Naive B cell (primary cell): ENCODE results near the gene DCAF4L1. TPM values are rescaled to one million over a fixed set of nuclear protein-coding genes. Genes with fewer than 3 reads are reported as not detected.

Experiments
- ATAC-seq, 2 donors: fragments of 150-1000 bp; cut with Tn5 transposase; 2 replicates each; pipeline ENCODE4 v1.10.0; 2021; ENCODE audit warnings: low read depth in 2 of 2, mild to moderate bottlenecking in 2 of 2, moderate library complexity in 2 of 2
- DNase-seq: peaks from one replicate; pipeline ENCODE4 v3.0.0; 2022
- H3K27ac Mint-ChIP-seq, 6 donors: one replicate each; pipeline ENCODE4 v1.8.0; 2020 to 2022; ENCODE audit warnings: mild to moderate bottlenecking in 6 of 6, mixed read lengths in 6 of 6, moderate library complexity in 5 of 6, inconsistent platforms in 2 of 6
- H3K27me3 Mint-ChIP-seq, 3 donors: one replicate each; pipeline ENCODE4 v1.8.0; 2021 to 2022; ENCODE audit warnings: mixed read lengths in 3 of 3, mild to moderate bottlenecking in 1 of 3
- H3K36me3 Mint-ChIP-seq, 2 donors: one replicate each; pipeline ENCODE4 v1.8.0; 2020 to 2022; ENCODE audit warnings: mixed read lengths in 2 of 2, inconsistent platforms in 1 of 2, mild to moderate bottlenecking in 1 of 2
- H3K4me1 Mint-ChIP-seq, 3 donors: one replicate each; pipeline ENCODE4 v1.8.0; 2020 to 2022; ENCODE audit warnings: mixed read lengths in 3 of 3, inconsistent platforms in 1 of 3, mild to moderate bottlenecking in 1 of 3, moderate library complexity in 1 of 3
- H3K4me3 Mint-ChIP-seq, 8 donors: one replicate each; pipeline ENCODE4 v1.8.0; 2020 to 2022; ENCODE audit warnings: mild to moderate bottlenecking in 8 of 8, mixed read lengths in 8 of 8, moderate library complexity in 8 of 8, inconsistent platforms in 2 of 8
- H3K9me3 Mint-ChIP-seq, 7 donors: one replicate each; pipeline ENCODE4 v1.8.0; 2020 to 2022; ENCODE audit warnings: mixed read lengths in 7 of 7, mild to moderate bottlenecking in 5 of 7, inconsistent platforms in 2 of 7, moderate library complexity in 1 of 7
- polyA plus RNA-seq, 6 donors: library from polyadenylated mRNA; unstranded; fragments of 300-500 nt; fragmentation: Illumina TruSeq; gene quantifications; one replicate each; pipeline ENCODE4 v1.2.3, GENCODE V29; 2021; ENCODE audit warnings: low read depth in 6 of 6

Gene DCAF4L1
- polyA plus RNA-seq, 6 donors from 2014 or later = 0.08 TPM; not detected in 5

DNA sequence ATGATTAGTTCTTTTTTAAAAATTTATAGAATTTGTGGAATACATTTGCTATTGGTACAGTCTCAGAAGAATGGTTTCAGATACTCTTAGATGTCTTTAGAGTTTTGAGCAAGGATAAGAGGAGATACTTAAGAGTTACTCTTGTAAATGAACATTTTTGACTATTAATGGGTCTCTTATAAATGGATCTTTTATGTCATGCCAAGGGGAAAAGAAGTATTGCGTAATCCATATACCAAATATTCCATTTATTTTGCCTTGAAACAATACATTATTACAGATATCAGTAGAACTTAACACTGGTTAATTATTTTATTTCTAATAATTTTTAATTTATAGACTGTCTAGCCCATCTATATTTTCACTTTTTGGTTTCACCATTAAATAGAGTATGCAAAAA, 17.2 kb upstream of the DCAF4L1 start:
- Mint-ChIP-seq H3K4me3 (no peak overlapping the region), H3K27me3 (no peaks in the 10 kb centered on the region), H3K9me3 (peaks cover 6 to 18% (median 9%) of the 10 kb centered on the region in 7 donors), H3K27ac (no peak overlapping the region), H3K36me3 (peaks cover 5 to 12% of the 10 kb centered on the region in 2 donors), H3K4me1 (no peaks in the 10 kb centered on the region)
- no peak for DNase-seq
- no peak for ATAC-seq

DNA sequence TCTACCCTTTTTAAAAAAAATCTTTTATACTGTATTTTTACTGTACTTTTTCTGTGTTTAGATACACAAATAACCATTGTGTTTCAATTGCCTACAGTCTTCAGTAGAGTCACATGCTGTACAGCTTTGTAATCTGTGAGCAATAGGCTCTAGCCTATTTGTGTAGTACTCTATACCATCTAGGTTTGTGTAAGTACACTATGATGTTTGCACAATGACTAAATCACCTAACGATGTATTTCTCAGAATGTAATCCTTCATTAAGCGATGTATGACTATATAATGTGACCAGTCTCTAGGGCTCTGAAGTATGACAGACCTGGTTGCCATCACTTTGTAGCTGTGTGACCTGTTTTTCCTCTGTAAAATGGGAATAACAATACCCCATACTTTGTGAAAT, 14.2 kb upstream of the DCAF4L1 start:
- Mint-ChIP-seq H3K9me3 (peaks cover 6 to 28% (median 13%) of the 10 kb centered on the region in 7 donors), H3K27ac (no peak overlapping the region), H3K4me3 (no peak overlapping the region), H3K27me3 (peaks cover 0 to 3% (median 0%) of the 10 kb centered on the region in 3 donors), H3K4me1 (no peaks in the 10 kb centered on the region), H3K36me3 (peaks cover 5 to 12% of the 10 kb centered on the region in 2 donors)
- no peak for DNase-seq
- no peak for ATAC-seq

DNA sequence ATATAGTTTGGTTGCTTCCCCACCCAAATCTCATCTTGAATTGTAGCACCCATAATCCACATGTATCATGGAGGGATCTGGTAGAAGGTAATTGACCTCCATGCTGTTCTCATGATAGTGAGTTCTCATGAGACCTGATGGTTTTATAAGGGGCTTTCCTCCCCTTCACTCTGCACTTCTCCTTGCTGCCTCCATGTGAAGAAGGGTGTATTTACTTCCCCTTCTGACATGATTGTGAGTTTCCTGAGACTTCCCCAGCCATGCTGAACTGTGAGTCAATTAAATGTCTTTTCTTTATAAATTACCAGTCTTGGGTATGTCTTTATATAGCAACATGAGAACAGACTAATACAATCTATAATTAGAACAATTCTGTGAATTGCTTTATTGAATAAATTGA, 11.9 kb upstream of the DCAF4L1 start:
- Mint-ChIP-seq H3K36me3 (peaks cover 5 to 12% of the 10 kb centered on the region in 2 donors), H3K9me3 (peaks cover 6 to 28% (median 13%) of the 10 kb centered on the region in 7 donors), H3K4me3 (no peak overlapping the region), H3K27ac (no peak overlapping the region), H3K27me3 (peaks cover 0 to 9% (median 0%) of the 10 kb centered on the region in 3 donors), H3K4me1 (no peaks in the 10 kb centered on the region)
- ATAC-seq (peak; percentile 28 to 53), DNase-seq (no peak)

DNA sequence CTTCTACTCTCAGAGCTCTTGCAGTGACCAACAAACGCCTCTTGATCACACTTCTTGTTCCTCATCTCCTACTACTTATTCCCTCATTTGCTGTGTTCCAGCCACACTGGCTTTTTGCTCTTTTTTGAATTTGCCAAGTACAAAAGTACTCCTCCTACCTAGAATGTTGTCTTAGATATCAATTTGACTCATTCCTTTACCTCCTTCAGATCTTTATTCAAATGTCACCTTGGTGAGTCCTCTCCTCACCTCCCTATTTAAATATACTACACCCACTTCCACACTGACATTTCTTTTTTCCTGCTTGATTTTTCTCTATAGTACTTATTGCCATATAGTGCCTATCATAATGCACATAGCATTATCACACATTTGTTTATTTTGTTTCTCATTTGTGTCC, 6.2 kb upstream of the DCAF4L1 start:
- Mint-ChIP-seq H3K4me1 (no peaks in the 10 kb centered on the region), H3K4me3 (no peak overlapping the region), H3K27me3 (peaks cover 0 to 14% (median 0%) of the 10 kb centered on the region in 3 donors), H3K36me3 (no peaks in the 10 kb centered on the region), H3K27ac (no peak overlapping the region), H3K9me3 (peaks cover 0 to 5% (median under 1%) of the 10 kb centered on the region in 7 donors)
- ATAC-seq (no peak), DNase-seq (no peak)

DNA sequence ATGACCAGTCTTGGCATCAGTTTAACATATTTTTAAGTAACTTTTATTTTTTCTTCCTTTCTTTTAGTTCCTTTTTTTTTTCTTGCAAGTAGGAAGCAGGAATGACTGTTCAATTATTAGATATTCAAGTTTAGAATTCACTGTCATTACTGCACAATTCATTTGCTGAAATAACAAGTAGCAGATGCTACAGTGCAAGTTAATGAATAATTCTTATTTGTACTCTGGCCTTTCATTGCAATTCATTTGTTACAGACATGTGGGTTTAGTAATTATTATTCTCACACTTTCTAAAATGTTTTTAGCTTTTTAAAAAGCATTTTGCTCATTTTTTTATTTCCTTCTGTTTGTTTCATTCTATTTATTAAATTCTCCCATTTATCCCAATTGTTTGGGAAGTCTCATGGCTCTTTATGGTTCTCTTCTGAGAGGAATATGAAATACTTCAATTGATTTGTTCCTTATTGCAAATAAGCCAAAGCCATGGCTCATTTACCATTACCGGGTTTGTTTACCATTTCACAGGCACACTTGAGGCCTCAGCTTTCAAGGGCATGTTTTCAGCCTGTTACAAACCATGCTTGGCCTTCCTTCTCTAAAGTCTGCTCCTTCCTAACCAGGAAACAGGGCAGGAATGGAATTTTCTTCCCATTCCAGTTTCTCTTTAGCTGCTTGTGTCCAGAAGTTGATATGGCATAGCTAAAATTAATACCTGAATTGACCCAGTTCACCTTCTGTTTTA, 4.6 kb upstream of the DCAF4L1 start:
- Mint-ChIP-seq H3K27me3 (peaks cover 0 to 14% (median 0%) of the 10 kb centered on the region in 3 donors), H3K4me3 (no peak overlapping the region), H3K4me1 (no peaks in the 10 kb centered on the region), H3K9me3 (peaks cover 0 to 4% (median 0%) of the 10 kb centered on the region in 7 donors), H3K27ac (no peak overlapping the region), H3K36me3 (no peaks in the 10 kb centered on the region)
- no peak for ATAC-seq
- DNase-seq = no peak

DNA sequence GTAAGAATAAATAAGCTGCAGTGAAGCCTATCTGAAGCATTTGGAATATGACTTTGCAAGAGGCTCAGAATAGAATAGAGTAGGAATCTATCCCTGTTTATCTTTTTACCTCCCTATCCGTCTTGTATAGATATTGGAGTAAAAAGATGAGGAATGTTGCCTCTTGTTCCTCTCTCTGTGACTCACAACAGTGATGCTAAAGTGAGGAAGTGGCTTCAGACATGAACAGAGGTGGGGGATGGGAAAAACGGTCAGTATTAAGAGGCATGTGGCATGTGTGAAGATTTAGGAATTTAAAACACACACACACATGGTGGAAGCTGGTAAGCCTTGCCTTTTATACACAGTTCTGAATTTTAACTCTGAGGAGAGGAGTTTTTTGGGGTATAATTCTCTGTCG, 3.8 kb upstream of the DCAF4L1 start:
- no peak for DNase-seq
- no peak overlapping the region for H3K27ac Mint-ChIP-seq
- H3K9me3 Mint-ChIP-seq = no peaks in the 10 kb centered on the region
- H3K36me3 Mint-ChIP-seq = no peaks in the 10 kb centered on the region
- no peak for ATAC-seq
- peaks cover 0 to 15% (median 6%) of the 10 kb centered on the region in 3 donors for H3K27me3 Mint-ChIP-seq
- no peak overlapping the region for H3K4me3 Mint-ChIP-seq
- H3K4me1 Mint-ChIP-seq = no peaks in the 10 kb centered on the region

DNA sequence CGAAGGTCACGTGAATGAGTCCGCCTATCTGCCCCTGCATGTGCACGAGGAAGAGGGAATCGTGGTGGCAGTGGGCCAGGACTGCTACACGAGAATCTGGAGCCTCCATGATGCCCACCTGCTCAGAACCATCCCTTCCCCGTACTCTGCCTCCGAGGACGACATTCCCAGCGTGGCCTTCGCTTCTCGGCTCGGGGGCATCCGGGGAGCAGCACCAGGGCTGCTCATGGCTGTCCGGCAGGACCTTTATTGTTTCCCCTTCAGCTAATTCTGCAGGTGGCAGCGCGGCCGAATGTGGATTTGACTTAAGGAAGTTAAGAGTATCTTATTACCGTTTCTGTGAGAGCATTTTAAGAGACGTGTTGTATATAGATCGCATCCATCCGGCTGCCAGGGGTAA, 1.2 kb downstream of the DCAF4L1 start:
- DNase-seq (no peak), ATAC-seq (no peak)
- H3K4me1 Mint-ChIP-seq = no peaks in the 10 kb centered on the region
- peaks cover 0 to 12% (median 6%) of the 10 kb centered on the region in 3 donors for H3K27me3 Mint-ChIP-seq
- H3K27ac Mint-ChIP-seq = no peak overlapping the region
- no peaks in the 10 kb centered on the region for H3K9me3 Mint-ChIP-seq
- H3K4me3 Mint-ChIP-seq = no peak overlapping the region
- H3K36me3 Mint-ChIP-seq = no peaks in the 10 kb centered on the region

DNA sequence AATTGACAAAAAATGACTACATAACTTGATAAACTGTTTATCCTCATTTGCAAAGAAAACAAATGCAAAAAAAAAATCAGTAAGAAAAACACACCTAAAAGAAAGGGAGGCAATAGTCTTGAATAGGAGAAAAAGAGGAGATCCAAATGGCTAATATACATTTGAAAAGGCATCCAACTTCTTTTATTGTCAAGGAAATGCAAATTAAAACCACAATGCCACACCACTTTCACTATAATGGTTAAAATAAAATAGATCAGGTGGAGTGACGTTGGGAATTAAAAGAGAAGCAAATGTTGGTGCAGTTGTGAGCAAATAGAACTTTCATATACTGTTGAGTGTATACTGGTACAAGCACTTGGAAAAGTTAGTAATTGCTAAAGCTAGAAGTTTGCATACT, 3.6 kb downstream of the DCAF4L1 start:
- Mint-ChIP-seq H3K27ac (no peak overlapping the region), H3K4me3 (no peak overlapping the region), H3K4me1 (peaks cover 6 to 9% (median 8%) of the 10 kb centered on the region in 3 donors), H3K36me3 (no peaks in the 10 kb centered on the region), H3K27me3 (peaks cover 0 to 12% (median 6%) of the 10 kb centered on the region in 3 donors), H3K9me3 (no peaks in the 10 kb centered on the region)
- DNase-seq = no peak
- no peak for ATAC-seq

DNA sequence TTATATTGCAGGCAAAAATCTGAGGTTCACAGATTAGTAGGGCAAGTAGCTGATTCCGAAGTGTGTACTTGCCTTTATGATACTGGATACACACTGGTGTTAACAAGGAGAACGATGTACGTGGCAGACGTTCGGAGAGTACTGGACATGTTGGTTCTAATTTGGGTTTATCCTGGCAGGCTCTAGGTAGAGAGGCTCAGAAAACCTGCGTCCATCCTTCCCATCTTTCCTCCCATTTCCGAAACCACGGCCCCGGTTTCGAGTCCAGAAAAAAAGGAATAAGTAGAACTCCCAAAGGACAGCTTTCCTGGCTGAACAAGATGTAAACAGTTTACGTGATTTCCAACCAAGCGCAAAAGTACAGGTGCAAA, 8.4 kb downstream of the DCAF4L1 start:
- Mint-ChIP-seq H3K27me3 (peaks cover 0 to 6% (median 0%) of the 10 kb centered on the region in 3 donors), H3K9me3 (no peaks in the 10 kb centered on the region), H3K27ac (peak overlapping the region; percentile 97 to 99 (median 98)), H3K4me1 (peaks cover 7 to 32% (median 20%) of the 10 kb centered on the region in 3 donors), H3K36me3 (no peaks in the 10 kb centered on the region), H3K4me3 (peak overlapping the region; percentile 88 to 98 (median 95))
- ATAC-seq (peak; percentile 19 to 22), DNase-seq (no peak)

- DNase-seq (peak; percentile 94), ATAC-seq (peak; percentile 93 to 94)
- H3K4me3 Mint-ChIP-seq = peak within 1 kb of the TSS; percentile 88 to 98 (median 95)
- no peaks in the 10 kb centered on the region for H3K9me3 Mint-ChIP-seq
- H3K36me3 Mint-ChIP-seq = no peaks in the 10 kb centered on the region
- H3K27me3 Mint-ChIP-seq = peaks cover 0 to 6% (median 0%) of the 10 kb centered on the region in 3 donors
- H3K4me1 Mint-ChIP-seq = peaks cover 11 to 38% (median 20%) of the 10 kb centered on the region in 3 donors
- peak within 1 kb of the TSS; percentile 97 to 99 (median 98) for H3K27ac Mint-ChIP-seq
Observed at GRCh38 chr4:41990365-41991111, 9.0 kb downstream of the DCAF4L1 start, which contains the start of gene SLC30A9. TSS of gene SLC30A9 (plus strand) at chr4:41990530. CDS start at chr4:41990652, 122 bp downstream.

- peak overlapping the region; percentile 9 to 98 (median 90) for H3K4me3 Mint-ChIP-seq
Observed at GRCh38 chr4:41991916-41992767, 10.6 kb downstream of the DCAF4L1 start.

GRCh38 chr4:41992967-41993857, 11.7 kb downstream of the DCAF4L1 start:
- Mint-ChIP-seq H3K27me3 (no peaks in the 10 kb centered on the region), H3K36me3 (no peaks in the 10 kb centered on the region), H3K27ac (peak overlapping the region in 2 of 6 donors; percentile 40 to 49), H3K4me1 (peaks cover 15 to 43% (median 26%) of the 10 kb centered on the region in 3 donors), H3K9me3 (no peaks in the 10 kb centered on the region), H3K4me3 (no peak overlapping the region)
- DNase-seq = no peak
- ATAC-seq = no peak

More at GRCh38 chr4:41991916-41992767, 10.6 kb downstream of the DCAF4L1 start:
- no peaks in the 10 kb centered on the region for H3K27me3 Mint-ChIP-seq
- peaks cover 12 to 42% (median 20%) of the 10 kb centered on the region in 3 donors for H3K4me1 Mint-ChIP-seq
- no peaks in the 10 kb centered on the region for H3K9me3 Mint-ChIP-seq
- H3K36me3 Mint-ChIP-seq = no peaks in the 10 kb centered on the region
- ATAC-seq (no peak), DNase-seq (no peak)
- H3K27ac Mint-ChIP-seq = peak overlapping the region in 4 of 6 donors; percentile 49 to 98 (median 74)
